HEK293 (cell line): ENCODE data around the gene MYD88.

Experiments used
- CTCF ChIP-seq: fragments of 450-650 bp; formaldehyde crosslinking; IDR thresholded peaks from 2 replicates; pipeline ENCODE4 v1.5.1; 2016; ENCODE audit warnings: missing biosample characterization, missing genetic modification characterization
- HOXA7 ChIP-seq: sonication (generic); formaldehyde crosslinking; IDR thresholded peaks from 2 replicates; pipeline ENCODE4 v1.8.1; 2022; ENCODE audit warnings: missing genetic modification reagents, borderline replicate concordance
- KLF10 ChIP-seq: fragments of 450-650 bp; IDR thresholded peaks from 2 replicates; pipeline ENCODE4 v1.5.1; 2018; ENCODE audit warnings: missing biosample characterization, mild to moderate bottlenecking, missing genetic modification characterization
- KLF16 ChIP-seq: fragments of 450-650 bp; formaldehyde crosslinking; IDR thresholded peaks from 2 replicates; pipeline ENCODE4 v1.5.1; 2017; ENCODE audit warnings: missing biosample characterization, missing genetic modification characterization
- MEIS1 ChIP-seq: sonication (generic); formaldehyde crosslinking; IDR thresholded peaks from 2 replicates; pipeline ENCODE4 v1.8.1; 2022; ENCODE audit warnings: missing genetic modification reagents, mild to moderate bottlenecking, borderline replicate concordance
- ZNF121 ChIP-seq: fragments of 450-650 bp; formaldehyde crosslinking; IDR thresholded peaks from 2 replicates; pipeline ENCODE4 v1.5.1; 2016; ENCODE audit warnings: missing biosample characterization, missing genetic modification characterization
- ZNF174 ChIP-seq: fragments of 450-650 bp; formaldehyde crosslinking; IDR thresholded peaks from 2 replicates; pipeline ENCODE4 v1.5.0; 2017; ENCODE audit warnings: missing biosample characterization, mild to moderate bottlenecking, missing genetic modification characterization
- ZNF221 ChIP-seq: fragments of 450-650 bp; formaldehyde crosslinking; IDR thresholded peaks from 2 replicates; pipeline ENCODE4 v1.5.1; 2017; ENCODE audit warnings: missing biosample characterization, missing genetic modification characterization, borderline replicate concordance
- ZNF416 ChIP-seq: fragments of 450-650 bp; formaldehyde crosslinking; IDR thresholded peaks from 2 replicates; pipeline ENCODE4 v1.5.1; 2016; ENCODE audit warnings: missing biosample characterization, missing genetic modification characterization

- TF ChIP-seq KLF10 (no peak), CTCF (tag by site-specific recombination) (no peak), HOXA7 (CRISPR knock-in tag) (no peak), MEIS1 (no peak), ZNF221 (tag by site-specific recombination) (no peak), ZNF121 (tag by site-specific recombination) (no peak), ZNF416 (tag by site-specific recombination) (no peak), ZNF174 (tag by site-specific recombination) (no peak), KLF16 (no peak)
These were observed 4.7 kb upstream of the MYD88 start for GRCh38 chr3:38133557-38134405.
